ENCODE results near the gene NPAS3.

Gene NPAS3

GRCh38 chr14:33780035-33780434, 841.4 kb downstream of the NPAS3 start:
- no peak for DNase-seq

GRCh38 chr14:33781236-33781635, 842.6 kb downstream of the NPAS3 start:
- peak; percentile 38 for DNase-seq

GRCh38 chr14:33782923-33783322, 844.2 kb downstream of the NPAS3 start:
- no peak for DNase-seq

GRCh38 chr14:33786091-33786825, 847.6 kb downstream of the NPAS3 start:
- DNase-seq: no peak

- DNase-seq: no peak
Measured at GRCh38 chr14:33788161-33788560, 849.5 kb downstream of the NPAS3 start.

- DNase-seq: no peak
Measured at GRCh38 chr14:33790996-33791395, 852.3 kb downstream of the NPAS3 start.

GRCh38 chr14:33792009-33792719, 853.5 kb downstream of the NPAS3 start:
- no peak for DNase-seq

- peak; percentile 44 for DNase-seq
Measured at GRCh38 chr14:33792720-33793368, 854.2 kb downstream of the NPAS3 start.

- no peak for DNase-seq
Measured at GRCh38 chr14:33793398-33794110, 854.9 kb downstream of the NPAS3 start.

- DNase-seq: peak; percentile 65
Measured at GRCh38 chr14:33794791-33795305, 856.2 kb downstream of the NPAS3 start.

GRCh38 chr14:33796356-33796755, 857.7 kb downstream of the NPAS3 start:
- DNase-seq: peak; percentile 27

- no peak for DNase-seq
Measured at GRCh38 chr14:33799705-33800570, 861.3 kb downstream of the NPAS3 start.

GRCh38 chr14:33800735-33801163, 862.1 kb downstream of the NPAS3 start:
- DNase-seq: no peak

- no peak for DNase-seq
Measured at GRCh38 chr14:33802737-33803136, 864.1 kb downstream of the NPAS3 start.

GRCh38 chr14:33805593-33805992, 866.9 kb downstream of the NPAS3 start:
- no peak for DNase-seq

- DNase-seq: no peak
Measured at GRCh38 chr14:33806905-33807304, 868.2 kb downstream of the NPAS3 start.

- DNase-seq: no peak
Measured at GRCh38 chr14:33808187-33808586, 869.5 kb downstream of the NPAS3 start.

- DNase-seq: no peak
Measured at GRCh38 chr14:33809396-33809981, 870.8 kb downstream of the NPAS3 start.

- no peak for DNase-seq
Measured at GRCh38 chr14:33810308-33810707, 871.6 kb downstream of the NPAS3 start.

- no peak for DNase-seq
Measured at GRCh38 chr14:33811721-33812120, 873.0 kb downstream of the NPAS3 start.

GRCh38 chr14:33812181-33812580, 873.5 kb downstream of the NPAS3 start:
- no peak for DNase-seq

- no peak for DNase-seq
Measured at GRCh38 chr14:33812601-33813000, 873.9 kb downstream of the NPAS3 start.

Measured in NCI-H226 (cell line).